Measurements from ENCODE around the gene LYRM4.

Gene LYRM4

GRCh38 chr6:5125152-5126006 is 135.4 kb downstream of the LYRM4 start:
- H4K20me1 ChIP-seq (ENCODE audit: low read depth, low read length): no peaks in the 10 kb centered on the region

GRCh38 chr6:5124526-5124925 is 136.2 kb downstream of the LYRM4 start:
- Histone ChIP-seq H3K9ac (ENCODE audit: low read length) (no peak overlapping the region), H3K9me2 (replicated peaks; ENCODE audit: insufficient read depth, low read length) (no peaks in the 10 kb centered on the region), H2AFZ (ENCODE audit: low read depth, low read length, severe bottlenecking) (no peak overlapping the region), H3K4me3 (ENCODE audit: insufficient read depth, low read length, poor library complexity, severe bottlenecking) (no peak overlapping the region), H3K27me3 (ENCODE audit: low read length) (no peaks in the 10 kb centered on the region), H3K9me3 (ENCODE audit: insufficient read depth, low read length) (no peaks in the 10 kb centered on the region), H4K20me1 (ENCODE audit: low read depth, low read length) (no peaks in the 10 kb centered on the region), H3K36me3 (ENCODE audit: low read length) (no peaks in the 10 kb centered on the region), H3K79me2 (ENCODE audit: insufficient read depth, low read length) (no peaks in the 10 kb centered on the region), H3F3A (ENCODE audit: insufficient read depth) (no peaks in the 10 kb centered on the region), H3K27ac (ENCODE audit: low read depth, low read length) (no peak overlapping the region), H3K4me2 (ENCODE audit: low read depth, low read length, poor library complexity, severe bottlenecking) (no peak overlapping the region)
- TF ChIP-seq, protein P1, sequence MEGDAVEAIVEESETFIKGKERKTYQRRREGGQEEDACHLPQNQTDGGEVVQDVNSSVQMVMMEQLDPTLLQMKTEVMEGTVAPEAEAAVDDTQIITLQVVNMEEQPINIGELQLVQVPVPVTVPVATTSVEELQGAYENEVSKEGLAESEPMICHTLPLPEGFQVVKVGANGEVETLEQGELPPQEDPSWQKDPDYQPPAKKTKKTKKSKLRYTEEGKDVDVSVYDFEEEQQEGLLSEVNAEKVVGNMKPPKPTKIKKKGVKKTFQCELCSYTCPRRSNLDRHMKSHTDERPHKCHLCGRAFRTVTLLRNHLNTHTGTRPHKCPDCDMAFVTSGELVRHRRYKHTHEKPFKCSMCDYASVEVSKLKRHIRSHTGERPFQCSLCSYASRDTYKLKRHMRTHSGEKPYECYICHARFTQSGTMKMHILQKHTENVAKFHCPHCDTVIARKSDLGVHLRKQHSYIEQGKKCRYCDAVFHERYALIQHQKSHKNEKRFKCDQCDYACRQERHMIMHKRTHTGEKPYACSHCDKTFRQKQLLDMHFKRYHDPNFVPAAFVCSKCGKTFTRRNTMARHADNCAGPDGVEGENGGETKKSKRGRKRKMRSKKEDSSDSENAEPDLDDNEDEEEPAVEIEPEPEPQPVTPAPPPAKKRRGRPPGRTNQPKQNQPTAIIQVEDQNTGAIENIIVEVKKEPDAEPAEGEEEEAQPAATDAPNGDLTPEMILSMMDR (IDR thresholded peaks at IDR 0.05; ENCODE audit: insufficient read depth, low read length, poor library complexity, severe bottlenecking): no peak
- TF ChIP-seq EZH2phosphoT487 (conservative IDR thresholded peaks at IDR 0.05; ENCODE audit: low read length): no peak

More at GRCh38 chr6:5125152-5126006, 135.4 kb downstream of the LYRM4 start:
- TF ChIP-seq EZH2phosphoT487 (conservative IDR thresholded peaks at IDR 0.05; ENCODE audit: low read length): no peak
- TF ChIP-seq, protein P1 (IDR thresholded peaks at IDR 0.05; ENCODE audit: insufficient read depth, low read length, poor library complexity, severe bottlenecking): no peak
- Histone ChIP-seq H3F3A (ENCODE audit: insufficient read depth) (no peaks in the 10 kb centered on the region), H2AFZ (ENCODE audit: low read depth, low read length, severe bottlenecking) (no peak overlapping the region), H3K4me2 (ENCODE audit: low read depth, low read length, poor library complexity, severe bottlenecking) (no peak overlapping the region), H3K36me3 (ENCODE audit: low read length) (no peaks in the 10 kb centered on the region), H3K9me3 (ENCODE audit: insufficient read depth, low read length) (no peaks in the 10 kb centered on the region), H3K4me3 (ENCODE audit: insufficient read depth, low read length, poor library complexity, severe bottlenecking) (no peak overlapping the region), H3K79me2 (ENCODE audit: insufficient read depth, low read length) (no peaks in the 10 kb centered on the region), H3K9ac (ENCODE audit: low read length) (no peak overlapping the region), H3K27me3 (ENCODE audit: low read length) (no peaks in the 10 kb centered on the region), H3K27ac (ENCODE audit: low read depth, low read length) (no peak overlapping the region), H3K9me2 (replicated peaks; ENCODE audit: insufficient read depth, low read length) (no peaks in the 10 kb centered on the region)

GRCh38 chr6:5123296-5124143 is 137.2 kb downstream of the LYRM4 start:
- Histone ChIP-seq H3F3A (ENCODE audit: insufficient read depth) (no peaks in the 10 kb centered on the region), H3K4me2 (ENCODE audit: low read depth, low read length, poor library complexity, severe bottlenecking) (no peak overlapping the region), H2AFZ (ENCODE audit: low read depth, low read length, severe bottlenecking) (no peak overlapping the region), H3K27me3 (ENCODE audit: low read length) (no peaks in the 10 kb centered on the region), H4K20me1 (ENCODE audit: low read depth, low read length) (no peaks in the 10 kb centered on the region), H3K36me3 (ENCODE audit: low read length) (no peaks in the 10 kb centered on the region), H3K4me3 (ENCODE audit: insufficient read depth, low read length, poor library complexity, severe bottlenecking) (no peak overlapping the region), H3K9me2 (replicated peaks; ENCODE audit: insufficient read depth, low read length) (no peaks in the 10 kb centered on the region), H3K9me3 (ENCODE audit: insufficient read depth, low read length) (no peaks in the 10 kb centered on the region), H3K27ac (ENCODE audit: low read depth, low read length) (no peak overlapping the region), H3K9ac (ENCODE audit: low read length) (no peak overlapping the region), H3K79me2 (ENCODE audit: insufficient read depth, low read length) (no peaks in the 10 kb centered on the region)
- no peak for TF ChIP-seq EZH2phosphoT487 (conservative IDR thresholded peaks at IDR 0.05; ENCODE audit: low read length)
- TF ChIP-seq, protein P1 (IDR thresholded peaks at IDR 0.05; ENCODE audit: insufficient read depth, low read length, poor library complexity, severe bottlenecking): no peak

Data from SU-DHL-6 (cell line).